Ishikawa (cell line): ENCODE results near the gene MRGPRF.

Experiments used
- CEBPB ChIP-seq: IDR thresholded peaks from 2 replicates; pipeline ENCODE4 v1.6.1; 2012
- CREB1 ChIP-seq: IDR thresholded peaks from 2 replicates; pipeline ENCODE4 v1.6.1; 2012; ENCODE audit warnings: low read depth
- EP300 ChIP-seq: IDR thresholded peaks from 2 replicates; pipeline ENCODE4 v1.6.1; 2012; ENCODE audit warnings: borderline replicate concordance
- FOXM1 ChIP-seq: IDR thresholded peaks from 2 replicates; pipeline ENCODE4 v1.6.1; 2012; ENCODE audit warnings: low read depth, borderline replicate concordance
- NFIC ChIP-seq: IDR thresholded peaks from 2 replicates; pipeline ENCODE4 v1.6.1; 2012
- RAD21 ChIP-seq: IDR thresholded peaks from 2 replicates; pipeline ENCODE4 v1.6.1; 2012; ENCODE audit warnings: low read depth
- TAF1 ChIP-seq: IDR thresholded peaks from 2 replicates; pipeline ENCODE4 v1.6.1; 2012; ENCODE audit warnings: low read depth, mild to moderate bottlenecking
- YY1 ChIP-seq: IDR thresholded peaks from 2 replicates; pipeline ENCODE4 v1.6.1; 2012; ENCODE audit warnings: low read depth
- ZBTB7A ChIP-seq: IDR thresholded peaks from 2 replicates; pipeline ENCODE4 v1.6.1; 2012; ENCODE audit warnings: low read depth
- TF ChIP-seq, protein P1 (sequence below): IDR thresholded peaks from 2 replicates; pipeline ENCODE4 v1.6.1; 2012
- TF ChIP-seq, protein P2 (sequence below): IDR thresholded peaks from 2 replicates; pipeline ENCODE4 v1.6.1; 2012
- TF ChIP-seq, protein P3 (sequence below): IDR thresholded peaks from 2 replicates; pipeline ENCODE4 v1.6.1; 2012; ENCODE audit warnings: low read depth, mild to moderate bottlenecking

DNA sequence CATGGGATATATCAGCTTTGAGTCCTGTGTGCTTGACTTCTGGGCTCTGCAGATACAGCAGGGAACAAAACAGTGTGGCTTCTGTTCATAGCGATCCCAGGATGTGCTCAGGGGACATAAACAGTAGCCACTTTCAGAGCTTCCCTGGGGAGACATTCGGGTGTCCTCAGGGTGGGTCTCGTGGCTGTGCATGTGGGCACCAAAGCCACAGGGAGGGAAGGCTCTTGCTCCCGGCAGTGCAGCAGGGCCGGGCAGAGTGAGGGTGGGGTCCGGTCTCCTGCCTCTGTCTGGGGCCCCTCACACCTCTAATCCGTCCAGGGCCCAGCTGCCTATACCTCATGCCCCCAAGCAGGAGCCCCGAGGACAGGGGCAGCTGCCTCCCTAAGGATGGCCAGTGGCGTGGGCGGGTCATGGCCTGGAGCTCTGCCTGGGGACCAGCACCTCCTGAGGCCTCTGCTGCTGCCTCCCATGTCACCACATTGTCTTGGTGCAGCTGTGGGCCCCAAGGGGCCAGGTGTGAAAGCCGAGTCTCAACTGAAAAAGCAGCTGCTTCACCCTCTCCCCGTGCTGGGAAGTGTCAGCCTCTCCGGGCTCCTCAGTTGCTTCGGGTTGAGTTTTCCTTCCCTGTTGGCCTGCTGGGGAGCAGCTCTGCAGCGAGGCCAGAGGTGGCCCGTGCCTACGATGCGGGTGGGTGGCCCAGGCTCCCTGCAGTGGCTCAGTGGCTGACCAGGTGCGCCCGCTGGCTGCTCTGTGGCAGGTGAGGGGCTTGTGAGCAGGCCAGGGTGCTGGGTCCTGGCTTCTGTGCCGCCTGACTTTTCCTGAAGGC lies 39.5 kb upstream of the MRGPRF start:
- no peak for TF ChIP-seq TAF1
- no peak for TF ChIP-seq NFIC
- TF ChIP-seq, protein P1, sequence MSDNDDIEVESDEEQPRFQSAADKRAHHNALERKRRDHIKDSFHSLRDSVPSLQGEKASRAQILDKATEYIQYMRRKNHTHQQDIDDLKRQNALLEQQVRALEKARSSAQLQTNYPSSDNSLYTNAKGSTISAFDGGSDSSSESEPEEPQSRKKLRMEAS: no peak
- no peak for TF ChIP-seq EP300
- TF ChIP-seq ZBTB7A: no peak
- no peak for TF ChIP-seq CREB1
- TF ChIP-seq, protein P2, sequence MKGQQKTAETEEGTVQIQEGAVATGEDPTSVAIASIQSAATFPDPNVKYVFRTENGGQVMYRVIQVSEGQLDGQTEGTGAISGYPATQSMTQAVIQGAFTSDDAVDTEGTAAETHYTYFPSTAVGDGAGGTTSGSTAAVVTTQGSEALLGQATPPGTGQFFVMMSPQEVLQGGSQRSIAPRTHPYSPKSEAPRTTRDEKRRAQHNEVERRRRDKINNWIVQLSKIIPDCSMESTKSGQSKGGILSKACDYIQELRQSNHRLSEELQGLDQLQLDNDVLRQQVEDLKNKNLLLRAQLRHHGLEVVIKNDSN: no peak
- no peak for TF ChIP-seq YY1
- TF ChIP-seq, protein P3, sequence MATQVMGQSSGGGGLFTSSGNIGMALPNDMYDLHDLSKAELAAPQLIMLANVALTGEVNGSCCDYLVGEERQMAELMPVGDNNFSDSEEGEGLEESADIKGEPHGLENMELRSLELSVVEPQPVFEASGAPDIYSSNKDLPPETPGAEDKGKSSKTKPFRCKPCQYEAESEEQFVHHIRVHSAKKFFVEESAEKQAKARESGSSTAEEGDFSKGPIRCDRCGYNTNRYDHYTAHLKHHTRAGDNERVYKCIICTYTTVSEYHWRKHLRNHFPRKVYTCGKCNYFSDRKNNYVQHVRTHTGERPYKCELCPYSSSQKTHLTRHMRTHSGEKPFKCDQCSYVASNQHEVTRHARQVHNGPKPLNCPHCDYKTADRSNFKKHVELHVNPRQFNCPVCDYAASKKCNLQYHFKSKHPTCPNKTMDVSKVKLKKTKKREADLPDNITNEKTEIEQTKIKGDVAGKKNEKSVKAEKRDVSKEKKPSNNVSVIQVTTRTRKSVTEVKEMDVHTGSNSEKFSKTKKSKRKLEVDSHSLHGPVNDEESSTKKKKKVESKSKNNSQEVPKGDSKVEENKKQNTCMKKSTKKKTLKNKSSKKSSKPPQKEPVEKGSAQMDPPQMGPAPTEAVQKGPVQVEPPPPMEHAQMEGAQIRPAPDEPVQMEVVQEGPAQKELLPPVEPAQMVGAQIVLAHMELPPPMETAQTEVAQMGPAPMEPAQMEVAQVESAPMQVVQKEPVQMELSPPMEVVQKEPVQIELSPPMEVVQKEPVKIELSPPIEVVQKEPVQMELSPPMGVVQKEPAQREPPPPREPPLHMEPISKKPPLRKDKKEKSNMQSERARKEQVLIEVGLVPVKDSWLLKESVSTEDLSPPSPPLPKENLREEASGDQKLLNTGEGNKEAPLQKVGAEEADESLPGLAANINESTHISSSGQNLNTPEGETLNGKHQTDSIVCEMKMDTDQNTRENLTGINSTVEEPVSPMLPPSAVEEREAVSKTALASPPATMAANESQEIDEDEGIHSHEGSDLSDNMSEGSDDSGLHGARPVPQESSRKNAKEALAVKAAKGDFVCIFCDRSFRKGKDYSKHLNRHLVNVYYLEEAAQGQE: no peak
- TF ChIP-seq RAD21: no peak
- TF ChIP-seq CEBPB: no peak
- no peak for TF ChIP-seq FOXM1
